ENCODE data around the gene SCAF8. TPM values are rescaled to one million over a fixed set of nuclear protein-coding genes. Genes with fewer than 3 reads are reported as not detected.

SCAF8 gene
- total RNA-seq, 1 donor = 40.5 TPM

- Histone ChIP-seq H3K4me2 (ENCODE audit: insufficient read depth, low read length) (no peak overlapping the region), H2AFZ (ENCODE audit: low read length) (no peak overlapping the region), H3K36me3 (ENCODE audit: insufficient read depth, low read length) (no peaks in the 10 kb centered on the region), H3K4me3 (ENCODE audit: insufficient read depth, low read length) (no peak overlapping the region), H3K4me1 (ENCODE audit: insufficient read depth, low read length) (no peaks in the 10 kb centered on the region), H3K79me2 (ENCODE audit: insufficient read depth, low read length) (no peaks in the 10 kb centered on the region), H3K9me3 (ENCODE audit: low read depth, low read length) (no peaks in the 10 kb centered on the region), H3K27me3 (ENCODE audit: insufficient read depth, low read length) (no peaks in the 10 kb centered on the region), H3K27ac (ENCODE audit: low read depth, low read length) (no peak overlapping the region), H4K20me1 (ENCODE audit: insufficient read depth, low read length) (no peaks in the 10 kb centered on the region)
- TF ChIP-seq CTCF (IDR thresholded peaks at IDR 0.05; ENCODE audit: extremely low read depth, low read depth, low read length) = no peak
- DNase-seq (ENCODE audit: insufficient read length, low spot score, missing footprints) = no peak
These were observed 42.4 kb upstream of the SCAF8 start for GRCh38 chr6:154690857-154691256.

GRCh38 chr6:154696661-154697060, 36.6 kb upstream of the SCAF8 start:
- Histone ChIP-seq H3K9me3 (ENCODE audit: low read depth, low read length) (no peaks in the 10 kb centered on the region), H3K4me3 (ENCODE audit: insufficient read depth, low read length) (no peak overlapping the region), H3K27ac (ENCODE audit: low read depth, low read length) (no peak overlapping the region), H3K4me1 (ENCODE audit: insufficient read depth, low read length) (no peaks in the 10 kb centered on the region), H3K79me2 (ENCODE audit: insufficient read depth, low read length) (no peaks in the 10 kb centered on the region), H4K20me1 (ENCODE audit: insufficient read depth, low read length) (no peaks in the 10 kb centered on the region), H2AFZ (ENCODE audit: low read length) (no peak overlapping the region), H3K4me2 (ENCODE audit: insufficient read depth, low read length) (no peak overlapping the region), H3K27me3 (ENCODE audit: insufficient read depth, low read length) (peaks cover 7% of the 10 kb centered on the region), H3K36me3 (ENCODE audit: insufficient read depth, low read length) (no peaks in the 10 kb centered on the region)
- no peak for DNase-seq (ENCODE audit: insufficient read length, low spot score, missing footprints)
- TF ChIP-seq CTCF (IDR thresholded peaks at IDR 0.05; ENCODE audit: extremely low read depth, low read depth, low read length) = no peak

GRCh38 chr6:154703124-154703523, 30.1 kb upstream of the SCAF8 start:
- no peaks in the 10 kb centered on the region for H3K9me3 ChIP-seq (ENCODE audit: low read depth, low read length)
- H3K4me3 ChIP-seq (ENCODE audit: insufficient read depth, low read length) = no peak overlapping the region
- DNase-seq (ENCODE audit: insufficient read length, low spot score, missing footprints) = peak; percentile 54
- no peaks in the 10 kb centered on the region for H3K4me1 ChIP-seq (ENCODE audit: insufficient read depth, low read length)
- H3K27ac ChIP-seq (ENCODE audit: low read depth, low read length) = no peak overlapping the region
- no peaks in the 10 kb centered on the region for H4K20me1 ChIP-seq (ENCODE audit: insufficient read depth, low read length)
- TF ChIP-seq CTCF (IDR thresholded peaks at IDR 0.05; ENCODE audit: extremely low read depth, low read depth, low read length) = no peak
- no peak overlapping the region for H3K4me2 ChIP-seq (ENCODE audit: insufficient read depth, low read length)
- H3K36me3 ChIP-seq (ENCODE audit: insufficient read depth, low read length) = no peaks in the 10 kb centered on the region
- no peak overlapping the region for H2AFZ ChIP-seq (ENCODE audit: low read length)
- no peaks in the 10 kb centered on the region for H3K79me2 ChIP-seq (ENCODE audit: insufficient read depth, low read length)
- peaks cover 12% of the 10 kb centered on the region for H3K27me3 ChIP-seq (ENCODE audit: insufficient read depth, low read length)

DNA sequence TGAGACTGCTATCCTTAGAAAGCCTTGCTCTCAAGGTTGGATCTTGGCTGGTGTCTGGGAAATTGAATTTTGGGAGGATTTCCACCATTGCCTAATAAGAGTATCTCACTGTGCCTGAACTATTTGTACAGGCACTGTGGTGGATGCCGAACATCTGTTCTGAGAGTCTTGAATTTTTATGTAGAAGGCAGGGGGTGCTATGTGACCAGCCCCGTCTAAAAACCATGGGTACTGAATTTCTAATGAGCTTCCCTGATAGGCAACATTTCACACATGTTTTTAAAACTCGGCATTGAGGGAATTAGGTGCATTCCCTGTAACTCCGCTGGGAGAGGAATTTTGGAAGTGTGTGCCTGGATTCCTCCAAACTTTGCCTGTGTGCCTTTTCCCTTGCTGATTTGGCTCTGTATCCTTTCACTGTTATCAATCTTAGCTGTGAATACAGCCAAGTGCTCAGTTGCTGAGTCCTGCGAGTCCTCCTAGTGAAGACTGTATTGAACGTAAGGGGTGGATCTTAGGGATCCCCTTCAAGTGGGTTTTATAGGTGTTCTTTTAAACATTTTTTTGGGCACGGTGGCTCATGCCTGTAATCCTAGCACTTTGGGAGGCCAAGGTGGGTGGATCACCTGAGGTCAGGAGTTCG, 27.6 kb upstream of the SCAF8 start:
- Histone ChIP-seq H3K79me2 (ENCODE audit: insufficient read depth, low read length) (no peaks in the 10 kb centered on the region), H3K4me3 (ENCODE audit: insufficient read depth, low read length) (no peak overlapping the region), H3K27me3 (ENCODE audit: insufficient read depth, low read length) (peaks cover 15% of the 10 kb centered on the region), H3K9me3 (ENCODE audit: low read depth, low read length) (no peaks in the 10 kb centered on the region), H3K36me3 (ENCODE audit: insufficient read depth, low read length) (no peaks in the 10 kb centered on the region), H4K20me1 (ENCODE audit: insufficient read depth, low read length) (no peaks in the 10 kb centered on the region), H3K4me1 (ENCODE audit: insufficient read depth, low read length) (no peaks in the 10 kb centered on the region), H3K27ac (ENCODE audit: low read depth, low read length) (no peak overlapping the region), H3K4me2 (ENCODE audit: insufficient read depth, low read length) (no peak overlapping the region), H2AFZ (ENCODE audit: low read length) (peak overlapping the region; percentile 29)
- peak; percentile 17 for TF ChIP-seq CTCF (IDR thresholded peaks at IDR 0.05; ENCODE audit: extremely low read depth, low read depth, low read length)
- DNase-seq (ENCODE audit: insufficient read length, low spot score, missing footprints) = no peak
